ENCODE results near the gene PLXNA3. TPM values are rescaled to one million over a fixed set of nuclear protein-coding genes. Genes with fewer than 3 reads are reported as not detected.

PLXNA3 gene
- total RNA-seq, 2 donors from 2014 or later = 52.6 to 68.8 TPM

DNA sequence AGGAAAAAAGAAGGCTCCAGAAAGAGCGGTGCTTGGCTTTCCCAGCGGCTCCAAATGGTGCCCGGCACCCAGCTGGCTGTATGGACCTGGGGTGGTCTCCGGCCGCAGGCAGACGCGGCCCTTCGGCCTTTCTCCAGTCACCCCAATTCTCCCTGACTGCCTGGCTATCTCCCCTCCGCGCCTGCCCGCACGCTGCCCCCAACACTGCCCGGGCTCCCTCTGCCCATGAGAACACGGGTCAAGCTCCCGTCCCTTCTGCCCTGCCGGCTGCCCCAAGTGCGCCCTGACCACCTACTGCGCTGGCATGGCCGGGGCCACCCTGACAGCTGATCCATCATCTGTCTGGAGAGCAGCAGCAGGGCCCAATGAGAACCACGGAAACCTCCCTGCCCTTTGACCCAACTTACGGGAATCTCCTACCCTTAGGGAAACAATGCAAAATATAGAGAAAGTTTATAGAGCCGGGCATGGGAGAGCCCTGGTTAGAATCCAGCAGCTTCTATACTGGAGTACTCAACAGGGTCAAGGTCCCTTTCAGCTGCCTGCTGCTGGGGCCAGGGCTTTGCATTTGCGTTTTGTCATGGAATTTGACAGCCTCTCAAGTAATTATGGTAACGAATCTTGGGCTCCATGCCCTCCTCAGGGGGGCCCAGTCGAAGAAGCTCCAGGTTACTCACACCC is 59.2 kb downstream of the PLXNA3 start:
- H3K36me3 ChIP-seq (ENCODE audit: control insufficient read depth, insufficient read depth, low read length) = no peaks in the 10 kb centered on the region
- H3K27ac ChIP-seq (ENCODE audit: low read depth, low read length) = peak overlapping the region; percentile 81
- DNase-seq = peak; percentile 84
- peak overlapping the region; percentile 68 for H3K4me3 Mint-ChIP-seq
- 13 to 16% methylated on average over 4 to 25 of the region's 25 CpGs for WGBS, 2 experiments (ENCODE audit: insufficient coverage in 1 of 2, insufficient read length in 1 of 2)
- peak overlapping the region; percentile 86 for H3K27ac Mint-ChIP-seq
- peaks cover 9% of the 10 kb centered on the region for H3K36me3 Mint-ChIP-seq (ENCODE audit: low read depth)
- H3K27me3 ChIP-seq (ENCODE audit: control insufficient read depth, insufficient read depth, low read length, poor library complexity, severe bottlenecking) = no peaks in the 10 kb centered on the region
- H3K9ac ChIP-seq (ENCODE audit: extremely low read depth, low read length, poor library complexity, severe bottlenecking) = peak overlapping the region; percentile 49
- TF ChIP-seq, protein P1, sequence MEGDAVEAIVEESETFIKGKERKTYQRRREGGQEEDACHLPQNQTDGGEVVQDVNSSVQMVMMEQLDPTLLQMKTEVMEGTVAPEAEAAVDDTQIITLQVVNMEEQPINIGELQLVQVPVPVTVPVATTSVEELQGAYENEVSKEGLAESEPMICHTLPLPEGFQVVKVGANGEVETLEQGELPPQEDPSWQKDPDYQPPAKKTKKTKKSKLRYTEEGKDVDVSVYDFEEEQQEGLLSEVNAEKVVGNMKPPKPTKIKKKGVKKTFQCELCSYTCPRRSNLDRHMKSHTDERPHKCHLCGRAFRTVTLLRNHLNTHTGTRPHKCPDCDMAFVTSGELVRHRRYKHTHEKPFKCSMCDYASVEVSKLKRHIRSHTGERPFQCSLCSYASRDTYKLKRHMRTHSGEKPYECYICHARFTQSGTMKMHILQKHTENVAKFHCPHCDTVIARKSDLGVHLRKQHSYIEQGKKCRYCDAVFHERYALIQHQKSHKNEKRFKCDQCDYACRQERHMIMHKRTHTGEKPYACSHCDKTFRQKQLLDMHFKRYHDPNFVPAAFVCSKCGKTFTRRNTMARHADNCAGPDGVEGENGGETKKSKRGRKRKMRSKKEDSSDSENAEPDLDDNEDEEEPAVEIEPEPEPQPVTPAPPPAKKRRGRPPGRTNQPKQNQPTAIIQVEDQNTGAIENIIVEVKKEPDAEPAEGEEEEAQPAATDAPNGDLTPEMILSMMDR (conservative IDR thresholded peaks at IDR 0.05) = no peak
- peaks cover 39% of the 10 kb centered on the region for H3K9me3 Mint-ChIP-seq
- no peaks in the 10 kb centered on the region for H3K27me3 Mint-ChIP-seq (ENCODE audit: insufficient read depth)
- no peaks in the 10 kb centered on the region for H3K4me1 ChIP-seq (ENCODE audit: control insufficient read depth, insufficient read depth, low read length)
- no peaks in the 10 kb centered on the region for H3K9me3 ChIP-seq (ENCODE audit: control insufficient read depth, low read length)
- H3K4me3 ChIP-seq (ENCODE audit: low read length) = peak overlapping the region; percentile 81
- H3K4me1 Mint-ChIP-seq = peaks cover 11% of the 10 kb centered on the region

DNA sequence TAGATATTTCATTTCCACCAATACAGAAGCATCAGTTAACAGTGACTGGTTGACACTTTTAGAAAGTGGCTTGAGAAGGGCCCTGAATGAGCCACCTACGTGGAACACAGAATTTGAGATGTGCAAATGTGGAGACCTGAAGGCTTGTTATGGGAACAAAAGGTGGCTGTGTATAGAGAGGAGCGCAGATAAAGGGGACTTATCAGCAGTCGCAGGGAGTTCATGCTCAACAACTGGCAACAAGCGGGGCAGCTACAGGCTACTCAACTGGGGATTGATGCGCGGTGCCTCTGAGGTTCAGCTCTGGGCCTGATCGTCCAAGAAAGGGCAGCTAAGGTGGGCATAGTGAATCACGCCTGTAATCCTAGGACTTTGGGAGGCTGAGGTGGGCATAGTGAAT is 61.3 kb downstream of the PLXNA3 start:
- peaks cover 11% of the 10 kb centered on the region for H3K4me1 Mint-ChIP-seq
- Histone ChIP-seq H3K4me3 (ENCODE audit: low read length) (no peak overlapping the region), H3K4me1 (ENCODE audit: control insufficient read depth, insufficient read depth, low read length) (no peaks in the 10 kb centered on the region), H3K9me3 (ENCODE audit: control insufficient read depth, low read length) (no peaks in the 10 kb centered on the region), H3K27me3 (ENCODE audit: control insufficient read depth, insufficient read depth, low read length, poor library complexity, severe bottlenecking) (no peaks in the 10 kb centered on the region), H3K36me3 (ENCODE audit: control insufficient read depth, insufficient read depth, low read length) (no peaks in the 10 kb centered on the region), H3K9ac (ENCODE audit: extremely low read depth, low read length, poor library complexity, severe bottlenecking) (no peak overlapping the region), H3K27ac (ENCODE audit: low read depth, low read length) (no peak overlapping the region)
- TF ChIP-seq, protein P1 (conservative IDR thresholded peaks at IDR 0.05) = no peak
- peaks cover 5% of the 10 kb centered on the region for H3K36me3 Mint-ChIP-seq (ENCODE audit: low read depth)
- WGBS, 2 experiments (ENCODE audit: insufficient coverage in 1 of 2, insufficient read length in 1 of 2) = 95% methylated on average over 7 of the region's 8 CpGs; no CpG with 5 or more reads in 1 of the 2 experiments
- no peak for DNase-seq
- H3K9me3 Mint-ChIP-seq = peaks cover 43% of the 10 kb centered on the region
- H3K27me3 Mint-ChIP-seq (ENCODE audit: insufficient read depth) = peaks cover 4% of the 10 kb centered on the region
- H3K4me3 Mint-ChIP-seq = no peak overlapping the region
- H3K27ac Mint-ChIP-seq = no peak overlapping the region

DNA sequence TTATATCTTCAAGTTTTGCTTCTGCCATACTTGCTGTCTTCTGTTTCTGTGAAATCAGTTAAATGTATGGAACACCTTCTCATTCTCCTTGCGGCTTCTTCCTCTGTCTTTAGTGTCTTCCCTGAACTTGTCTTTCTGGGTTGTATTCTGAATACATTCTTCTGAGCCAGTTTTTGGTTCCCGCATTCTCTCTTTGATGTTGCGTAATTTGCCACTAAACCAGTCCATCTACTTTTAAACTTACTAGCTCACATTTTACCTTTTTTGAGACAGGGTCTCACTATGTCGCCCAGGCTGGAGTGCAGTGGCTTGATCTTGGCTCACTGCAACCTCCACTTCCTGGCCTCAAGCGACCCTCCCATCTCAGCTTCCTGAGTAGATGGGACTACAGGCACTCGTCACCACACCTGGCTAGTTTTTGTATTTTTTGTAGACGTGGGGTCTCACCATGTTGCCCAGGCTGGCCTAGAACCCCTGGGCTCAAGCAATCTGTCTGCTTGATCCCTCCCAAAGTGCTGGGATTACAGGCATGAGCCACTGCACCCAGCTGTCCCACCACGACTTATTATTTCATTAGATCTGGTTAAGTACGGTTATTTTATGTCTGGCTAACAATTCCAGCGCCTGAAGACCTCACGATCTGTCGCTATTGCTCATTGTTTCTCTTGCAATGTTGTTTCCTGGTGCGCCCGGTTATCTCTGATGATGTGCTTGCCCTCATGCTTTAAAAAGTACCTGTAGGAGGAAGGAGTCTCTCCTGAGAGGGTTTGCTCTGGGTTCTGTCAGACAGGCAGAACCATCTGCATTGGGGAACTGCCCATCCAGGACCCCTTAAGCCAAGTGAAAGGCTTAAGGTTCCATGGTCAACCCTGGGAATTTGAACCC is 67.8 kb downstream of the PLXNA3 start:
- Histone ChIP-seq H3K4me1 (ENCODE audit: control insufficient read depth, insufficient read depth, low read length) (no peaks in the 10 kb centered on the region), H3K4me3 (ENCODE audit: low read length) (no peak overlapping the region), H3K9ac (ENCODE audit: extremely low read depth, low read length, poor library complexity, severe bottlenecking) (no peak overlapping the region), H3K36me3 (ENCODE audit: control insufficient read depth, insufficient read depth, low read length) (no peaks in the 10 kb centered on the region), H3K27ac (ENCODE audit: low read depth, low read length) (no peak overlapping the region), H3K9me3 (ENCODE audit: control insufficient read depth, low read length) (no peaks in the 10 kb centered on the region), H3K27me3 (ENCODE audit: control insufficient read depth, insufficient read depth, low read length, poor library complexity, severe bottlenecking) (no peaks in the 10 kb centered on the region)
- H3K27me3 Mint-ChIP-seq (ENCODE audit: insufficient read depth) = peaks cover 14% of the 10 kb centered on the region
- TF ChIP-seq, protein P1 (conservative IDR thresholded peaks at IDR 0.05) = no peak
- H3K4me3 Mint-ChIP-seq = no peak overlapping the region
- H3K4me1 Mint-ChIP-seq = peaks cover 2% of the 10 kb centered on the region
- H3K36me3 Mint-ChIP-seq (ENCODE audit: low read depth) = peaks cover 4% of the 10 kb centered on the region
- no peak for DNase-seq
- peaks cover 53% of the 10 kb centered on the region for H3K9me3 Mint-ChIP-seq
- 96 to 97% methylated on average over 5 to 14 of the region's 14 CpGs for WGBS, 2 experiments (ENCODE audit: insufficient coverage in 1 of 2, insufficient read length in 1 of 2)
- H3K27ac Mint-ChIP-seq = no peak overlapping the region

Measured in endodermal cell (in vitro differentiated cells).